Type B pancreatic cell (in vitro differentiated cells): ENCODE results near the gene GATA6. TPM values are rescaled to one million over a fixed set of nuclear protein-coding genes. Genes with fewer than 3 reads are reported as not detected.
"Not testable (repeated sequence)": the region's sequence is repeated elsewhere in the genome, so short reads cannot be mapped to it uniquely, and the experiment has no call there.

ENCODE experiments used
- DNase-seq: peaks from one replicate; pipeline ENCODE4 v3.0.0; 2021; ENCODE audit warnings: mixed read lengths; ENCODE audit not compliant: unreplicated experiment; ENCODE audit errors: extremely low spot score
- H3K27ac Mint-ChIP-seq: 2 replicates; pipeline ENCODE4 v1.8.0; 2021; ENCODE audit warnings: mild to moderate bottlenecking, mixed read lengths
- H3K27me3 Mint-ChIP-seq: 2 replicates; pipeline ENCODE4 v1.8.0; 2021; ENCODE audit warnings: mixed read lengths
- H3K36me3 Mint-ChIP-seq: 2 replicates; pipeline ENCODE4 v1.8.0; 2021; ENCODE audit warnings: mixed read lengths
- H3K4me1 Mint-ChIP-seq: one replicate; pipeline ENCODE4 v1.8.0; 2021; ENCODE audit warnings: mixed read lengths; ENCODE audit not compliant: unreplicated experiment
- H3K4me3 Mint-ChIP-seq: 2 replicates; pipeline ENCODE4 v1.8.0; 2021; ENCODE audit warnings: mild to moderate bottlenecking, mixed read lengths
- H3K9me3 Mint-ChIP-seq: 2 replicates; pipeline ENCODE4 v1.8.0; 2021; ENCODE audit warnings: mixed read lengths
- CTCF ChIP-seq: fragments of 200-600 bp; sonication (generic); conservative IDR thresholded peaks from 2 replicates; pipeline ENCODE4 v1.5.0; 2021; ENCODE audit warnings: antibody characterized with exemption, mild to moderate bottlenecking
- total RNA-seq: library from RNA; stranded (reverse); gene quantifications from 2 replicates; pipeline ENCODE4 v1.2.1, GENCODE V29; 2021; ENCODE audit warnings: low replicate concordance

Gene GATA6
- total RNA-seq, 1 donor from 2014 or later, result 37.7 TPM

- no peak for DNase-seq
- Mint-ChIP-seq H3K4me1 (peaks cover 50% of the 10 kb centered on the region), H3K27me3 (peaks cover 10% of the 10 kb centered on the region), H3K27ac (peak overlapping the region; percentile 2), H3K36me3 (no peaks in the 10 kb centered on the region), H3K9me3 (no peaks in the 10 kb centered on the region), H3K4me3 (peak overlapping the region; percentile 37)
- no peak for TF ChIP-seq CTCF
Observed at GRCh38 chr18:22191923-22192322, 22.5 kb downstream of the GATA6 start.

GRCh38 chr18:22193466-22193865, 24.1 kb downstream of the GATA6 start:
- TF ChIP-seq CTCF, result no peak
- Mint-ChIP-seq H3K27me3 (peaks cover 15% of the 10 kb centered on the region), H3K27ac (peak overlapping the region; percentile 87), H3K4me3 (peak overlapping the region; percentile 64), H3K36me3 (no peaks in the 10 kb centered on the region), H3K4me1 (peaks cover 45% of the 10 kb centered on the region), H3K9me3 (no peaks in the 10 kb centered on the region)
- DNase-seq, result no peak

GRCh38 chr18:22194151-22194598, 24.8 kb downstream of the GATA6 start:
- Mint-ChIP-seq H3K9me3 (no peaks in the 10 kb centered on the region), H3K4me3 (peak overlapping the region; percentile 64)

GRCh38 chr18:22195052-22195451, 25.7 kb downstream of the GATA6 start:
- H3K27ac Mint-ChIP-seq, result peak overlapping the region; percentile 65
- no peaks in the 10 kb centered on the region for H3K9me3 Mint-ChIP-seq
- peaks cover 32% of the 10 kb centered on the region for H3K4me1 Mint-ChIP-seq
- H3K4me3 Mint-ChIP-seq, result no peak overlapping the region
- H3K36me3 Mint-ChIP-seq, result no peaks in the 10 kb centered on the region
- H3K27me3 Mint-ChIP-seq, result peaks cover 15% of the 10 kb centered on the region
- no peak for DNase-seq
- no peak for TF ChIP-seq CTCF

More at GRCh38 chr18:22194151-22194598, 24.8 kb downstream of the GATA6 start:
- peaks cover 15% of the 10 kb centered on the region for H3K27me3 Mint-ChIP-seq
- peak overlapping the region; percentile 87 for H3K27ac Mint-ChIP-seq
- H3K4me1 Mint-ChIP-seq, result peaks cover 38% of the 10 kb centered on the region
- no peak for TF ChIP-seq CTCF
- no peak for DNase-seq
- no peaks in the 10 kb centered on the region for H3K36me3 Mint-ChIP-seq

- DNase-seq, H3K36me3 Mint-ChIP-seq, H3K9me3 Mint-ChIP-seq, H3K4me3 Mint-ChIP-seq, H3K27ac Mint-ChIP-seq, H3K27me3 Mint-ChIP-seq: not testable (repeated sequence)
- peaks cover 23% of the 10 kb centered on the region for H3K4me1 Mint-ChIP-seq
Observed at GRCh38 chr18:22196943-22197342, 27.6 kb downstream of the GATA6 start.

- peaks cover 8% of the 10 kb centered on the region for H3K36me3 Mint-ChIP-seq
- peak overlapping the region; percentile 2 for H3K27ac Mint-ChIP-seq
- no peak for TF ChIP-seq CTCF
- H3K4me1 Mint-ChIP-seq, result peaks cover 21% of the 10 kb centered on the region
- no peak for DNase-seq
- peaks cover 13% of the 10 kb centered on the region for H3K27me3 Mint-ChIP-seq
- no peak overlapping the region for H3K4me3 Mint-ChIP-seq
- H3K9me3 Mint-ChIP-seq, result no peaks in the 10 kb centered on the region
Observed at GRCh38 chr18:22197668-22198067, 28.3 kb downstream of the GATA6 start.
